Endothelial cell of umbilical vein (primary cell): ENCODE data around the gene RTN4R. TPM values are rescaled to one million over a fixed set of nuclear protein-coding genes. Genes with fewer than 3 reads are reported as not detected.

Source experiments
- BruUV-seq: library from RNA; stranded (reverse); fragments of 400-500 nt; replicated peaks from 2 replicates; lab custom pipeline; 2021; lab: Mats Ljungman, UMichigan
- CTCF ChIA-PET: fragments of 300-600, 350-600 bp; sonication (Branson Sonifier 250); formaldehyde crosslinking; loops from one replicate; lab custom pipeline; 2021; ENCODE audit warnings: antibody characterized with exemption, inconsistent platforms; lab: Charles Lee
- POLR2A ChIA-PET: fragments of 300-600, 350-600 bp; sonication (Branson Sonifier 250); formaldehyde crosslinking; loops from one replicate; lab custom pipeline; 2021; ENCODE audit warnings: antibody characterized with exemption, inconsistent platforms; lab: Charles Lee
- DNase-seq: peaks from one replicate; pipeline ENCODE4 v3.0.0-alpha.2; 2011; ENCODE audit warnings: low read depth, low spot score
- FAIRE-seq: peaks from 2 replicates; lab custom pipeline; 2011; peaks lifted over from hg19 to GRCh38; lab: Jason Lieb, UNC
- H2AFZ ChIP-seq: 2 replicates; pipeline ENCODE4 v1.6.0; 2012; ENCODE audit warnings: low read depth, low read length, control low read depth, inconsistent platforms
- H3K27ac ChIP-seq: 2 replicates; pipeline ENCODE4 v1.5.1; 2011; ENCODE audit warnings: low read depth, mild to moderate bottlenecking, control low read depth, low read length, moderate library complexity; ENCODE audit not compliant: insufficient read depth
- H3K27me3 ChIP-seq, 2 experiments: 2 replicates each; pipeline versions ENCODE4 v1.6.0 to v1.6.1; 2011; ENCODE audit warnings: low read length in 2 of 2, mixed read lengths in 1 of 2; ENCODE audit not compliant: control insufficient read depth in 2 of 2, insufficient read depth in 2 of 2
- H3K36me3 ChIP-seq, 2 experiments: 2 replicates in 1 of 2; 3 replicates in 1 of 2; pipeline ENCODE4 v1.5.1; 2011; ENCODE audit warnings: low read length in 2 of 2, mild to moderate bottlenecking in 1 of 2, moderate library complexity in 1 of 2; ENCODE audit not compliant: control insufficient read depth in 2 of 2, insufficient read depth in 2 of 2; ENCODE audit errors: extremely low read depth in 1 of 2
- H3K4me1 ChIP-seq: 3 replicates; pipeline ENCODE4 v1.5.1; 2011; ENCODE audit warnings: mild to moderate bottlenecking, low read length; ENCODE audit not compliant: control insufficient read depth, insufficient read depth; ENCODE audit errors: extremely low read depth
- H3K4me2 ChIP-seq: 2 replicates; pipeline ENCODE4 v1.6.1; 2011; ENCODE audit warnings: low read length, control low read depth, mixed read lengths; ENCODE audit not compliant: insufficient read depth
- H3K4me3 ChIP-seq, 3 experiments: fragments of 200-600 bp in 1 of 3; sonication (generic), shearing (Covaris generic) in 1 of 3; replicated peaks in 1 of 3; 2 replicates each; pipeline ENCODE4 v1.5.1; 2011 to 2016; ENCODE audit warnings: control low read depth in 3 of 3, low read length in 3 of 3, mild to moderate bottlenecking in 2 of 3, inconsistent platforms in 1 of 3, low read depth in 1 of 3, moderate library complexity in 1 of 3; ENCODE audit not compliant: insufficient read depth in 1 of 3
- H3K79me2 ChIP-seq: 2 replicates; pipeline ENCODE4 v1.6.0; 2012; ENCODE audit warnings: low read length, inconsistent platforms; ENCODE audit not compliant: control insufficient read depth, insufficient read depth
- H3K9ac ChIP-seq: replicated peaks from 2 replicates; pipeline ENCODE3; 2011; ENCODE audit warnings: low read length, control low read depth; ENCODE audit not compliant: insufficient read depth; ENCODE audit errors: extremely low read depth
- H3K9me1 ChIP-seq: replicated peaks from 3 replicates; pipeline ENCODE4 v1.6.0; 2011; ENCODE audit warnings: mild to moderate bottlenecking, low read length; ENCODE audit not compliant: control insufficient read depth, insufficient read depth; ENCODE audit errors: extremely low read depth
- H3K9me3 ChIP-seq: replicated peaks from 2 replicates; pipeline ENCODE4 v1.5.1; 2012; ENCODE audit warnings: low read length, inconsistent platforms; ENCODE audit not compliant: control insufficient read depth, insufficient read depth
- H4K20me1 ChIP-seq: replicated peaks from 2 replicates; pipeline ENCODE3; 2011; ENCODE audit warnings: mild to moderate bottlenecking, low read length; ENCODE audit not compliant: control insufficient read depth, insufficient read depth; ENCODE audit errors: extremely low read depth
- EZH2 ChIP-seq: IDR thresholded peaks from 2 replicates; pipeline ENCODE4 v1.6.1; 2012; ENCODE audit warnings: borderline replicate concordance, low read depth, mild to moderate bottlenecking, moderate library complexity, low read length, inconsistent platforms; ENCODE audit not compliant: severe bottlenecking
- FOS ChIP-seq: IDR thresholded peaks from 2 replicates; pipeline ENCODE4 v1.6.1; 2011; ENCODE audit warnings: mild to moderate bottlenecking, low read length, moderate library complexity, borderline replicate concordance; ENCODE audit not compliant: insufficient read depth
- GATA2 ChIP-seq: IDR thresholded peaks from 2 replicates; pipeline ENCODE4 v1.7.0; 2011; ENCODE audit warnings: low read depth, mild to moderate bottlenecking, moderate library complexity, mixed read lengths, low read length; ENCODE audit not compliant: insufficient read length, insufficient read depth
- JUN ChIP-seq: IDR thresholded peaks from 2 replicates; pipeline ENCODE4 v1.6.1; 2011; ENCODE audit warnings: borderline replicate concordance, low read depth; ENCODE audit not compliant: insufficient read length, insufficient read depth
- MYC ChIP-seq: IDR thresholded peaks from one replicate; pipeline ENCODE4 v1.6.1; 2011; ENCODE audit warnings: mild to moderate bottlenecking, low read depth, low read length
- POLR2A ChIP-seq: IDR thresholded peaks from 2 replicates; pipeline ENCODE4 v1.6.1; 2012; ENCODE audit warnings: low read depth, mild to moderate bottlenecking, control low read depth, low read length
- POLR2AphosphoS5 ChIP-seq: IDR thresholded peaks from 2 replicates; pipeline ENCODE4 v1.6.1; 2012; ENCODE audit warnings: low read depth, mild to moderate bottlenecking, control low read depth, low read length, moderate library complexity; ENCODE audit not compliant: insufficient read depth
- dilution Hi-C: fragments of 300-500 bp; cut with MboI; formaldehyde crosslinking; loops from one replicate; pipeline ENCODE4 v1.15.0; 2019; ENCODE audit warnings: low sequenced_read_pairs; ENCODE audit not compliant: extremely low pct_ligation_motif_present
- intact Hi-C: fragments of 100-400 bp; cut with micrococcal nuclease; formaldehyde crosslinking; loops from one replicate; pipeline ENCODE4 v1.10.0; 2022
- polyA plus RNA-seq, 4 experiments: library from polyadenylated mRNA; depleted of rRNA in 3 of 4; stranded (reverse) in 3 of 4; unstranded in 1 of 4; fragments of >200 nt; gene quantifications; 2 replicates each; pipeline versions ENCODE4 v1.2.1 to v1.2.3, GENCODE V29; 2011 to 2012; ENCODE audit warnings: missing spikeins in 1 of 4
- total RNA-seq: library from RNA; stranded (reverse); gene quantifications from 2 replicates; pipeline ENCODE4 v1.2.3, GENCODE V29; 2021
- TF ChIP-seq, protein P1 (sequence below), 2 donors: IDR thresholded peaks; 1 replicate in 1 of 2; 2 replicates in 1 of 2; pipeline ENCODE4 v1.5.1; 2011; ENCODE audit warnings: low read length in 2 of 2, mild to moderate bottlenecking in 2 of 2, moderate library complexity in 2 of 2, control low read depth in 1 of 2, inconsistent platforms in 1 of 2, low read depth in 1 of 2; ENCODE audit not compliant: insufficient read depth in 1 of 2; ENCODE audit errors: extremely low read depth in 1 of 2
- TF ChIP-seq, protein P2 (sequence below): IDR thresholded peaks from 2 replicates; pipeline ENCODE4 v1.6.1; 2011; ENCODE audit not compliant: insufficient read depth, insufficient read length

The RTN4R gene
- total and polyA plus RNA-seq, 2 donors (not counting 3 experiments of a cell fraction or from before 2014, with no cell fraction given), result 1.2 to 2.2 TPM

DNA sequence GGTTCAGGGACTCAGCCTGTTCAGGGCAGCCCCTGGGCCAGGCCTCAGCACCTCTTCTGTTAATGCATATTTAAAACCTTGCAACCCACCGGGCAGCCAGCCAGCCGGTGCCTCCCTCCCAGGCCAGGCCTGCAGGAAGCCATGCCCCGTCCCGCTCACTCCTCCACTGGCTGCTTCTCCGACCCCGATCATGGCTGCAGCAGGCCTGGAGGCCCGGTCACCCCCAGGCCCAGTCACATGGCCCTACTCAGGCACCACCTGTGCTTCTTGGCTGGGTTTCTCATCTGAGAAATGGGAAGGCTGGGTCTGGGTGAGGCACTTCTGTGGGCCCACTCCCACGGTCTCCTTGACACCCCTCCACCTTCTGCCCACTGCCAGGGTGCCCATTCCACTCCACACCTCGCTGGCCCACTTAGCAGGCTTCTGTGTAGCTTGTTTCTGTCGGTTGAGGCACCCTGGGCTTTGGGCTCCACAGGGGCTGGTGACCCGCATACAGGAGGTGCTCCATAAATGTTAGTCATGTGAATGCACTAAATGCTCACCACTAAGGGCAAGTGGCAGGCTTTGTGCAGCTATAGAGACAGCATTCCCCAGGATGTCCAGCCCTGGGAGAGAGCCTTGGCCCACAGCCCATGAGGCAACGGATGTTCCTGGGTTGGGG lies 11.4 kb downstream of the RTN4R start:
- Histone ChIP-seq H3K27me3 (no peaks in the 10 kb centered on the region), H3K4me3 (no peak overlapping the region), H2AFZ (no peak overlapping the region), H4K20me1 (no peaks in the 10 kb centered on the region), H3K9ac (no peak overlapping the region), H3K4me2 (no peak overlapping the region), H3K27ac (no peak overlapping the region), H3K4me1 (no peaks in the 10 kb centered on the region), H3K36me3 (no peaks in the 10 kb centered on the region), H3K9me1 (no peaks in the 10 kb centered on the region), H3K9me3 (no peaks in the 10 kb centered on the region), H3K79me2 (no peaks in the 10 kb centered on the region)
- FAIRE-seq (no peak), DNase-seq (no peak)
- no TSS peak for BruUV-seq
- TF ChIP-seq JUN, result no peak
- no peak for TF ChIP-seq MYC
- no peak for TF ChIP-seq EZH2
- no peak for TF ChIP-seq POLR2A
- no peak for TF ChIP-seq GATA2
- TF ChIP-seq, protein P1, sequence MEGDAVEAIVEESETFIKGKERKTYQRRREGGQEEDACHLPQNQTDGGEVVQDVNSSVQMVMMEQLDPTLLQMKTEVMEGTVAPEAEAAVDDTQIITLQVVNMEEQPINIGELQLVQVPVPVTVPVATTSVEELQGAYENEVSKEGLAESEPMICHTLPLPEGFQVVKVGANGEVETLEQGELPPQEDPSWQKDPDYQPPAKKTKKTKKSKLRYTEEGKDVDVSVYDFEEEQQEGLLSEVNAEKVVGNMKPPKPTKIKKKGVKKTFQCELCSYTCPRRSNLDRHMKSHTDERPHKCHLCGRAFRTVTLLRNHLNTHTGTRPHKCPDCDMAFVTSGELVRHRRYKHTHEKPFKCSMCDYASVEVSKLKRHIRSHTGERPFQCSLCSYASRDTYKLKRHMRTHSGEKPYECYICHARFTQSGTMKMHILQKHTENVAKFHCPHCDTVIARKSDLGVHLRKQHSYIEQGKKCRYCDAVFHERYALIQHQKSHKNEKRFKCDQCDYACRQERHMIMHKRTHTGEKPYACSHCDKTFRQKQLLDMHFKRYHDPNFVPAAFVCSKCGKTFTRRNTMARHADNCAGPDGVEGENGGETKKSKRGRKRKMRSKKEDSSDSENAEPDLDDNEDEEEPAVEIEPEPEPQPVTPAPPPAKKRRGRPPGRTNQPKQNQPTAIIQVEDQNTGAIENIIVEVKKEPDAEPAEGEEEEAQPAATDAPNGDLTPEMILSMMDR (IDR thresholded peaks at IDR 0.05; ENCODE audit: extremely low read depth in 1 of 2, insufficient read depth in 1 of 2, low read depth in 1 of 2, low read length in 2 of 2), result no peak
- no peak for TF ChIP-seq POLR2AphosphoS5
- TF ChIP-seq, protein P2, sequence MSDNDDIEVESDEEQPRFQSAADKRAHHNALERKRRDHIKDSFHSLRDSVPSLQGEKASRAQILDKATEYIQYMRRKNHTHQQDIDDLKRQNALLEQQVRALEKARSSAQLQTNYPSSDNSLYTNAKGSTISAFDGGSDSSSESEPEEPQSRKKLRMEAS, result no peak
- no peak for TF ChIP-seq FOS
- intact Hi-C loops, result no loop called here
- POLR2A ChIA-PET, result no interaction called here
- dilution Hi-C loops, result no loop called here
- CTCF ChIA-PET, result no interaction called here
